ENCODE results near the gene GALNT1. TPM values are rescaled to one million over a fixed set of nuclear protein-coding genes. Genes with fewer than 3 reads are reported as not detected.

GALNT1 gene
- total RNA-seq, 2 donors from 2014 or later: 29.6 to 35.2 TPM

DNA sequence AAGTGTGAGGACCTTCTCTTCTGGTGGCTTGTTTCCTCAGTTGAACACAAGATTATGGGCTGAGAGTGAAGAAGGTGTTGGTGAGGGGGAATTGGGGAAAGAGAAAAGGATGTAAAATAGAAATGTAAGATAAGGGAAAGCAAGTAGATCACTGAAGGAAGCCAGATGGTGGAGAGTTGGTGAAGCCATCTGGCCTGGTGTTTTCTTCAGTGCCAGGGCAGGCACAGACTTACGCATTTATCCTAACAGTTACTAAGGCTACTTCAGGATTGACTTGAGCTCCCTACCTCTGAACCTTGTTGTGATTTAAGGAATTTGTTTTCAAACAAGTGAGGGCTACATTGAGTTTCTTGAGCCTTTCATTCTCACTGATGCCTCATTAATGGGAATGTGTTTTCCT is 113.8 kb downstream of the GALNT1 start:
- peak overlapping the region; percentile 36 to 68 for H3K27ac ChIP-seq
- H3K36me3 ChIP-seq: peaks cover 5% of the 10 kb centered on the region
- H3K4me1 ChIP-seq: peaks cover 0 to 15% of the 10 kb centered on the region in 2 donors

DNA sequence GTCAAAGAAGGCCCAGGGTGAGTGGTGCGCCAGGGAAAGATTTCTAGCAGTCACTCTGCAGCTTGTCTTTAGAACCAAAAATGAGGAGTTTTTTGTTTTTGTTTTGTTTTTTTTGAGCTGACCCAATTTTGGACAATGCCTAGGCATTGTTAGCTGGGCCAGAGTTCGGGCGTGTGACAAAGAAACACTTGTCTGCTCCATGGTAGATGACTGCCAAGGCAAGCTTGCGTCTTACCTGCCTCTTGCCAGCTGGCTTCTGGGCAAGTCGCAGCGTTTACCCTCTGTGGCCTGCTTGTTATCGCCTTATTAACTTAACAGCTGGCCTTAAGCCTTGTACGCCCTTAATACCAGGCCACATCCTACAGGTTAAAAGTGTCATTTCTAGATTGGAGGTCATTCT is 114.3 kb downstream of the GALNT1 start:
- peak overlapping the region; percentile 36 to 68 for H3K27ac ChIP-seq
- H3K4me3 ChIP-seq: no peak overlapping the region
- peaks cover 0 to 15% of the 10 kb centered on the region in 2 donors for H3K4me1 ChIP-seq
- peaks cover 5% of the 10 kb centered on the region for H3K36me3 ChIP-seq
- DNase-seq (ENCODE audit: low spot score): peak; percentile 69
- TF ChIP-seq, protein P1, sequence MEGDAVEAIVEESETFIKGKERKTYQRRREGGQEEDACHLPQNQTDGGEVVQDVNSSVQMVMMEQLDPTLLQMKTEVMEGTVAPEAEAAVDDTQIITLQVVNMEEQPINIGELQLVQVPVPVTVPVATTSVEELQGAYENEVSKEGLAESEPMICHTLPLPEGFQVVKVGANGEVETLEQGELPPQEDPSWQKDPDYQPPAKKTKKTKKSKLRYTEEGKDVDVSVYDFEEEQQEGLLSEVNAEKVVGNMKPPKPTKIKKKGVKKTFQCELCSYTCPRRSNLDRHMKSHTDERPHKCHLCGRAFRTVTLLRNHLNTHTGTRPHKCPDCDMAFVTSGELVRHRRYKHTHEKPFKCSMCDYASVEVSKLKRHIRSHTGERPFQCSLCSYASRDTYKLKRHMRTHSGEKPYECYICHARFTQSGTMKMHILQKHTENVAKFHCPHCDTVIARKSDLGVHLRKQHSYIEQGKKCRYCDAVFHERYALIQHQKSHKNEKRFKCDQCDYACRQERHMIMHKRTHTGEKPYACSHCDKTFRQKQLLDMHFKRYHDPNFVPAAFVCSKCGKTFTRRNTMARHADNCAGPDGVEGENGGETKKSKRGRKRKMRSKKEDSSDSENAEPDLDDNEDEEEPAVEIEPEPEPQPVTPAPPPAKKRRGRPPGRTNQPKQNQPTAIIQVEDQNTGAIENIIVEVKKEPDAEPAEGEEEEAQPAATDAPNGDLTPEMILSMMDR (IDR thresholded peaks at IDR 0.05): no peak
- H3K9me3 ChIP-seq: no peaks in the 10 kb centered on the region
- no peaks in the 10 kb centered on the region for H3K27me3 ChIP-seq

More for the DNA sequence above, 113.8 kb downstream of the GALNT1 start:
- TF ChIP-seq, protein P1 (IDR thresholded peaks at IDR 0.05): no peak
- Histone ChIP-seq H3K9me3 (no peaks in the 10 kb centered on the region), H3K27me3 (no peaks in the 10 kb centered on the region), H3K4me3 (no peak overlapping the region)
- DNase-seq (ENCODE audit: low spot score): no peak

DNA sequence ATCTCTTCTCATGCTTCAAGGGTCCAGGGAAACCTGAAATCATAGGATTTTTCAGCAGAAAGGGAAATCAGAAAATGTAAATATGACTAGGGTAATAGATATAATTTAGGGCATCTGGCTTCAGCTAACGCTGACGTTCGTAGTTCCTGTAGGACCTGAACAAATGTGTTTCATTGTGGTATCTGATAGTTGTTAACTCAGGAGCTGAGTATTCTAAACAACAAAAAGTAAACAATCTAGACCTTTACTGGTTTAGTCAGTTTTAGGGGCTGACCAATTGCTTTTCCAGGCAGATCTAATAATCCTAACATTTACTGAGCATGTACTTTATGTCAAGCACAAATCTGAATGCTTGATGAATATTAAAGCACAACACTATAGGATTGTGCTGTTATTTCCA is 114.8 kb downstream of the GALNT1 start:
- H3K27ac ChIP-seq: peak overlapping the region in 1 of 2 donors; percentile 68
- H3K36me3 ChIP-seq: peaks cover 3% of the 10 kb centered on the region
- DNase-seq (ENCODE audit: low spot score): no peak

DNA sequence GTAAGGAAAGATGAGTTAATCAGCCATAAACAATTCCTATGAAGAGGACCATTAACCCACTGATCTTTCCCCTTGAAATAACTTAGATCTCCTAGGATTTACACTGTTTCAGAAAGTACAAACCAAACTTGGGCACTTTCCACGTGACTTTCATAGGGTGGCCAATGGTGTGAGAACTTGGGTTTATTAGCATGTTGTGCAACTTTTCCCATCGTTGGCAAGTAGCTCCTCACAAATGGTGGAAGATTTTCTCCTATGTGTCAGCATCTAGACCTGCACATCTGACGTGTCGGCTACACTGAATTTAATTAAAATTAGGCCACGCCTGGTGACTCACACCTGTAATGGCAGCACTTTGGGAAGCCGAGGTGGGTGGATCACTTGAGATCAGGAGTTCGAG is 116.3 kb downstream of the GALNT1 start:
- Histone ChIP-seq H3K27me3 (no peaks in the 10 kb centered on the region), H3K4me3 (no peak overlapping the region), H3K4me1 (peaks cover 0 to 15% of the 10 kb centered on the region in 2 donors), H3K36me3 (no peaks in the 10 kb centered on the region), H3K27ac (no peak overlapping the region), H3K9me3 (no peaks in the 10 kb centered on the region)
- TF ChIP-seq, protein P1 (IDR thresholded peaks at IDR 0.05): no peak
- no peak for DNase-seq (ENCODE audit: low spot score)

More for the DNA sequence above, 114.8 kb downstream of the GALNT1 start:
- H3K4me1 ChIP-seq: peaks cover 0 to 15% of the 10 kb centered on the region in 2 donors
- no peak overlapping the region for H3K4me3 ChIP-seq
- TF ChIP-seq, protein P1 (IDR thresholded peaks at IDR 0.05): no peak
- no peaks in the 10 kb centered on the region for H3K27me3 ChIP-seq
- no peaks in the 10 kb centered on the region for H3K9me3 ChIP-seq

DNA sequence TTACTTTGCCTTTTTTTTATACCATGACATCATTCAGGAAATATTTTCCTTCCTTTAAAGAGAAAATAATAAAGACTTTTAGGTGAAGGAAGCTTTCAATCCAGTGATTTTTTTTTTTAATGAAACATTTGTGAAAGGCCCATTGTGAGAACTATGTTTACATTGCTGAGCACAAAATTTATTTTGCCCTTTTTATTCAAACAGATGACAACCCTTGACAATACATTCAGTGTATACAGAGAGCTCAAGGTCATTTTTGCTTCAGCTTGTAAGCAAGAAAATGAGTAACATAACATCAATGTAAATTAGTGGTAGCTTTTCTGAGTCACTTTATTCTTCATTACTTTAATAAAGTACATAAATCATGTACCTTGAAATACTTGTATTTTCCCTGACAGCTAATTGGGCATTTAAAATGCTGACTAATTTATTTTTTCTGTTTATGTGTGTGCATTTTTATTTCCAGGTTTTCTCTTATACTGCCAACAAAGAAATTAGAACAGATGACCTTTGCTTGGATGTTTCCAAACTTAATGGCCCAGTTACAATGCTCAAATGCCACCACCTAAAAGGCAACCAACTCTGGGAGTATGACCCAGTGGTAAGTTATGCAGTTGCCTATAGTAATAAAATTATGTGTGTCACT is 121.6 kb downstream of the GALNT1 start:
- peaks cover 6% of the 10 kb centered on the region for H3K36me3 ChIP-seq

More for the DNA sequence above, 121.6 kb downstream of the GALNT1 start:
- H3K27ac ChIP-seq: no peak overlapping the region
- no peaks in the 10 kb centered on the region for H3K9me3 ChIP-seq
- no peak for DNase-seq (ENCODE audit: low spot score)
- H3K4me1 ChIP-seq: no peaks in the 10 kb centered on the region
- H3K4me3 ChIP-seq: no peak overlapping the region
- H3K27me3 ChIP-seq: no peaks in the 10 kb centered on the region
- TF ChIP-seq, protein P1 (IDR thresholded peaks at IDR 0.05): no peak
